GM12878 (cell line): ENCODE results near the gene LDLRAD4. TPM values are rescaled to one million over a fixed set of nuclear protein-coding genes. Genes with fewer than 3 reads are reported as not detected.

ENCODE experiments used
- BCL11A ChIP-seq: IDR thresholded peaks from 2 replicates; pipeline ENCODE4 v1.6.1; 2011; ENCODE audit warnings: low read depth, low read length
- NFYB ChIP-seq: IDR thresholded peaks from 2 replicates; pipeline ENCODE4 v1.6.1; 2011; ENCODE audit warnings: low read depth, mild to moderate bottlenecking, low read length, improper control_type of control experiment, moderate library complexity; ENCODE audit not compliant: insufficient read depth
- SPI1 ChIP-seq: IDR thresholded peaks from 2 replicates; pipeline ENCODE4 v1.6.1; 2011; ENCODE audit warnings: low read depth, mild to moderate bottlenecking, low read length, moderate library complexity, borderline replicate concordance; ENCODE audit not compliant: insufficient read depth
- ZNF384 ChIP-seq: IDR thresholded peaks from 2 replicates; pipeline ENCODE4 v1.6.1; 2012; ENCODE audit warnings: low read depth, mild to moderate bottlenecking, low read length, improper control_type of control experiment, borderline replicate concordance
- ZNF592 ChIP-seq: fragments of 450-650 bp; IDR thresholded peaks from 2 replicates; pipeline ENCODE4 v1.6.1; 2017; ENCODE audit warnings: mild to moderate bottlenecking, moderate library complexity
- polyA plus RNA-seq, 11 experiments: library from polyadenylated mRNA; depleted of rRNA in 4 of 11; unstranded in 6 of 11; stranded (reverse) in 5 of 11; fragments of >200 nt; fragmentation: Nextera tagmentation in 4 of 11; fragmentation: Illumina TruSeq in 1 of 11; extraction: Ambion mirVana in 4 of 11; extraction: Trizol in 1 of 11; gene quantifications; 1 replicate in 1 of 11; 2 replicates in 10 of 11; pipeline versions ENCODE4 v1.2.1 to v1.2.3, GENCODE V29; 2011 to 2016; ENCODE audit warnings: inconsistent platforms in 2 of 11, missing spikeins in 2 of 11, low read depth in 1 of 11
- total RNA-seq, 4 experiments: library from RNA; depleted of rRNA in 3 of 4; stranded (reverse); fragments of >200 nt in 3 of 4; fragmentation: Illumina TruSeq in 1 of 4; extraction: Trizol in 1 of 4; gene quantifications; 2 replicates each; pipeline versions ENCODE4 v1.2.1 to v1.2.3, GENCODE V29; 2013 to 2021
- TF ChIP-seq, protein P1 (sequence below): IDR thresholded peaks from 2 replicates; pipeline ENCODE4 v1.6.1; 2012; ENCODE audit warnings: mild to moderate bottlenecking, low read depth, low read length

The LDLRAD4 gene
- total and polyA plus RNA-seq, 10 of the 15 experiments (the other 5 are each of a cell fraction or from before 2014, with no cell fraction given) = 2.7 to 16.8 (median 11.2) TPM

DNA sequence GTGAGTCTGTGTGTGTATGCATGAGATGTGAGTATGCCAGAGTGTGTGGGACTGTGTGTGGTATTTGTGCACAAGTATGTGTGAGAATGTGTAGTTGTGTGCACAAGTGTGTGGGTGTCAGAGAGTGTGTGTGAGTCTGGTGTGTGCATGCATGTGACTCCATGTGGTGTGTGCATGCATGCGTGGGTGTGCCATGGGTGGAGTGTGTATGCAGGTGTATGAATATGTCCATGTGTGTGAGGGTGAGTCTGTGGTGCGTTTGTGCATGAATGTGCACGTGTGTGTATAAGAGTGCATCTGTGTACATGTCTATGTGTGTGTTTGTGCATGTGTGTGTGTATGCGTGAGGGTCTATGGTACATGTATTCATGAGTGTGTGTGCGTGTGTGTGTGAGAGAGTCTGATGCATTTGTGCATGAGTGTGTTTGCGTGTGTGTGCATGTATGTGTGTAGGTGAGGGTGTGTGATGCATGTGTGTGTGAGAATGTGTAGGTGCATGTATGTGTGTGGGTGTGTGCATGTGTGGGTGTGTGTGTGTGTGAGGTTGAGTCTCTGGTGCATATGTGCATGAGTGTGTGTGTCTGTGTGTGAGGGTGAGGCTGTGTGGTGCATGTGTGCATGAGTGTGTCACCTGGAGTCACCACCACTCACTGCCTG lies 226.8 kb downstream of the LDLRAD4 start (continued):
- TF ChIP-seq ZNF592 (no peak), BCL11A (no peak), SPI1 (no peak), NFYB (no peak), ZNF384 (no peak)
- TF ChIP-seq, protein P1, sequence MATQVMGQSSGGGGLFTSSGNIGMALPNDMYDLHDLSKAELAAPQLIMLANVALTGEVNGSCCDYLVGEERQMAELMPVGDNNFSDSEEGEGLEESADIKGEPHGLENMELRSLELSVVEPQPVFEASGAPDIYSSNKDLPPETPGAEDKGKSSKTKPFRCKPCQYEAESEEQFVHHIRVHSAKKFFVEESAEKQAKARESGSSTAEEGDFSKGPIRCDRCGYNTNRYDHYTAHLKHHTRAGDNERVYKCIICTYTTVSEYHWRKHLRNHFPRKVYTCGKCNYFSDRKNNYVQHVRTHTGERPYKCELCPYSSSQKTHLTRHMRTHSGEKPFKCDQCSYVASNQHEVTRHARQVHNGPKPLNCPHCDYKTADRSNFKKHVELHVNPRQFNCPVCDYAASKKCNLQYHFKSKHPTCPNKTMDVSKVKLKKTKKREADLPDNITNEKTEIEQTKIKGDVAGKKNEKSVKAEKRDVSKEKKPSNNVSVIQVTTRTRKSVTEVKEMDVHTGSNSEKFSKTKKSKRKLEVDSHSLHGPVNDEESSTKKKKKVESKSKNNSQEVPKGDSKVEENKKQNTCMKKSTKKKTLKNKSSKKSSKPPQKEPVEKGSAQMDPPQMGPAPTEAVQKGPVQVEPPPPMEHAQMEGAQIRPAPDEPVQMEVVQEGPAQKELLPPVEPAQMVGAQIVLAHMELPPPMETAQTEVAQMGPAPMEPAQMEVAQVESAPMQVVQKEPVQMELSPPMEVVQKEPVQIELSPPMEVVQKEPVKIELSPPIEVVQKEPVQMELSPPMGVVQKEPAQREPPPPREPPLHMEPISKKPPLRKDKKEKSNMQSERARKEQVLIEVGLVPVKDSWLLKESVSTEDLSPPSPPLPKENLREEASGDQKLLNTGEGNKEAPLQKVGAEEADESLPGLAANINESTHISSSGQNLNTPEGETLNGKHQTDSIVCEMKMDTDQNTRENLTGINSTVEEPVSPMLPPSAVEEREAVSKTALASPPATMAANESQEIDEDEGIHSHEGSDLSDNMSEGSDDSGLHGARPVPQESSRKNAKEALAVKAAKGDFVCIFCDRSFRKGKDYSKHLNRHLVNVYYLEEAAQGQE = no peak
